ENCODE data around the gene GABBR2.

The GABBR2 gene

DNA sequence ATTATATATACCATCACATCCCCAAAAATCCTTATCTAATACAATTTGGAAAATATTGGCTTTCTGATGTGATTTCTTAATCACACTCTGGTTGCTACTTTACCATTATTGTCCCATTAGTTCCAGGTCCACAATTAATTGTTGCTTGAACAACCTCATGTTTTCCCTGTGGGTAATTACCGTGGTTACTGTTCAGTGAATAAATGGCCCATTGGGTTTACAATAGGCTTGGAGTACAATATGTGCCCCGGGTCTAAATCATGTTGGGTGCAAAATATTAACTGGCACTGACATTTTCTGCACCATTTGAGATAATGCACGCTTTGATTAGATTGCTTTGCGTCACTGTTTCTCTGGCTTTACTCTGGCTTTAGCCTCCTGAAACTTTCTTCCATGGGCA, 163.7 kb downstream of the GABBR2 start:
- ChIA-PET CTCF (interaction anchor here (0.5 to 0.6 kb wide), 2 partner anchors 142 to 1218 kb away, joined by 3 to 5 read pairs; no protein-coding TSS in a partner anchor), POLR2A (ENCODE audit: low non-redundant PET) (no interaction called here)
- no peak for DNase-seq (ENCODE audit: low spot score)
- TF ChIP-seq, protein P1, sequence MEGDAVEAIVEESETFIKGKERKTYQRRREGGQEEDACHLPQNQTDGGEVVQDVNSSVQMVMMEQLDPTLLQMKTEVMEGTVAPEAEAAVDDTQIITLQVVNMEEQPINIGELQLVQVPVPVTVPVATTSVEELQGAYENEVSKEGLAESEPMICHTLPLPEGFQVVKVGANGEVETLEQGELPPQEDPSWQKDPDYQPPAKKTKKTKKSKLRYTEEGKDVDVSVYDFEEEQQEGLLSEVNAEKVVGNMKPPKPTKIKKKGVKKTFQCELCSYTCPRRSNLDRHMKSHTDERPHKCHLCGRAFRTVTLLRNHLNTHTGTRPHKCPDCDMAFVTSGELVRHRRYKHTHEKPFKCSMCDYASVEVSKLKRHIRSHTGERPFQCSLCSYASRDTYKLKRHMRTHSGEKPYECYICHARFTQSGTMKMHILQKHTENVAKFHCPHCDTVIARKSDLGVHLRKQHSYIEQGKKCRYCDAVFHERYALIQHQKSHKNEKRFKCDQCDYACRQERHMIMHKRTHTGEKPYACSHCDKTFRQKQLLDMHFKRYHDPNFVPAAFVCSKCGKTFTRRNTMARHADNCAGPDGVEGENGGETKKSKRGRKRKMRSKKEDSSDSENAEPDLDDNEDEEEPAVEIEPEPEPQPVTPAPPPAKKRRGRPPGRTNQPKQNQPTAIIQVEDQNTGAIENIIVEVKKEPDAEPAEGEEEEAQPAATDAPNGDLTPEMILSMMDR (conservative IDR thresholded peaks at IDR 0.05; ENCODE audit: low read depth) = no peak
- H3K27ac ChIP-seq = no peak overlapping the region

DNA sequence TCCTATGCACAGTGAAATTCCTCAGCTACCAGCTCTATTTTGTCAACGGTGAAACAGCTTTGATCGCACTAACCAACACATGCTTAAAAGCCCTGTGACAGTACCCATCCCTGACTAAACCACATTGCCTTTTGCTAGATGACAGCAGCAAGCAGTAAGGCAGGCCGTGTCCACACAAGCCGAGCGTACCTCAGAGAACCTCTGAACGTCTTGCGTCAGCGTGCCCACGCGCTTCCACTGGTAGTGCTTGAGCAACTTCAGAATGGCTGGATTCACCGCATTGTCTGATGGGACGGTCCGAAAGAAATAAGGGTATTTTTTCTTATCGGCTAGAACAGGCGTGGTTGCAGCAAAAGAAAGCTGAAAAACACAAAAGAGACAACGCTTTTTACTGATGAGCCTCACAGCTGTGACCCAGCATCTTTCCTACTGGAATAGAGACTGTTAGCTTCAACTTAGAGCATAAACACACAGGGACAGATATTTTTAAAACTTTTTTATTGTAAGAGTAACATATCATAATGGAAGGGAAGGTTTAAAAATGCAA, 167.0 kb downstream of the GABBR2 start:
- H3K27ac ChIP-seq = no peak overlapping the region
- DNase-seq (ENCODE audit: low spot score) = no peak
- POLR2A ChIA-PET (ENCODE audit: low non-redundant PET) = no interaction called here
- TF ChIP-seq, protein P1 (conservative IDR thresholded peaks at IDR 0.05; ENCODE audit: low read depth) = no peak
- CTCF ChIA-PET = interaction anchor here (0.7 kb wide), 1 partner anchor 263 kb away, joined by 4 read pairs; no protein-coding TSS in a partner anchor

- POLR2A ChIA-PET (ENCODE audit: low non-redundant PET) = no interaction called here
- H3K27ac ChIP-seq = no peak overlapping the region
- TF ChIP-seq, protein P1 (conservative IDR thresholded peaks at IDR 0.05; ENCODE audit: low read depth) = no peak
- DNase-seq (ENCODE audit: low spot score) = no peak
- CTCF ChIA-PET = no interaction called here
Measured at GRCh38 chr9:98540476-98540875, 168.3 kb downstream of the GABBR2 start.

GRCh38 chr9:98539954-98540353, 168.8 kb downstream of the GABBR2 start:
- DNase-seq (ENCODE audit: low spot score) = no peak
- H3K27ac ChIP-seq = no peak overlapping the region
- ChIA-PET POLR2A (ENCODE audit: low non-redundant PET) (no interaction called here), CTCF (interaction anchor here (0.6 to 1.0 kb wide), 2 partner anchors 184 to 225 kb away, joined by 3 to 13 read pairs; no protein-coding TSS in a partner anchor)
- TF ChIP-seq, protein P1 (conservative IDR thresholded peaks at IDR 0.05; ENCODE audit: low read depth) = no peak

DNA sequence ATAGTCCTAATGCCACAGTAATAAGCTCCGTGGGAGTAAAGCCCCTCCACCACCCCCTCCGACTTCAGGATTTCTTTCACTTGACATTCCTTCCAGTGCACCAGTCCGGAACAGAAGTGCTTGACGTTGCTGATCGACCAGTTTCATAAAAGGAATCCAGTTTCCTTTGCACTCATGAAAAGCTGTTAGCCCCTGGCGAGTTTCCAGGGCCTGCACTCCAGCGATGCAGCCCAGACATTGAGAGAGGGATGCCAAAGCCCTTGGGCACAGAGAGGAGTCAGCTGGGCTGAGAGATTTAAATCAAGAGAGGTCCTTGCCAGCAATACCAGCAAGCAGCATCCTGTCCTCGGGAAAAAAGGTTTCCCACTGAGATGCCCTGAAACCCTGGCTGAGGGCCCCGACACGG, 170.1 kb downstream of the GABBR2 start:
- TF ChIP-seq, protein P1 (conservative IDR thresholded peaks at IDR 0.05; ENCODE audit: low read depth) = no peak
- CTCF ChIA-PET = interaction anchor here (0.9 kb wide), 1 partner anchor 223 kb away, joined by 3 read pairs; no protein-coding TSS in a partner anchor
- POLR2A ChIA-PET (ENCODE audit: low non-redundant PET) = no interaction called here
- H3K27ac ChIP-seq = no peak overlapping the region
- DNase-seq (ENCODE audit: low spot score) = no peak

DNA sequence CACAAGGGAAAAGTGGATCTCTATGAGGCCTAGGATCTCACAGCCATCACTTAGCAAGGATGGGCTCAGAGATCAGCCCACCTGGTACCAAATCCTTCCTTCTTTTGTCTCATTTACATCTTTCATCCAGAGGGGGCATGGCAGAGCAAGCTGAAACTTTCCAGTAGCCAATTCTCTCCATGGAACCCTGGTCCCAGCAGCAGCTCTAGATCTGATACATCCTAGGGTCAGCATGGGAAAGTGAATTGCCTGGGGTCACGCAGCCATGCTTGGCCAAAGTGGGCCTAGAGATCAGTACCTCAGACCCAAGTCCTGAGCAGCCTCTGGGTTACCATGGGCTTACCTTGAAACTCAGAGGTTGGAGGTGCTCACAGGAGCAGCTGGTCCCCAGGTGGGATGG, 170.5 kb downstream of the GABBR2 start:
- TF ChIP-seq, protein P1 (conservative IDR thresholded peaks at IDR 0.05; ENCODE audit: low read depth) = no peak
- no peak overlapping the region for H3K27ac ChIP-seq
- POLR2A ChIA-PET (ENCODE audit: low non-redundant PET) = no interaction called here
- DNase-seq (ENCODE audit: low spot score) = no peak
- CTCF ChIA-PET = interaction anchor here (0.9 kb wide), 1 partner anchor 222 kb away, joined by 3 read pairs; no protein-coding TSS in a partner anchor

Data from RWPE1 (cell line).